GM20431 (cell line): ENCODE data around the gene INSYN2A.

Source experiments
- in situ Hi-C: fragments of 300-500 bp; cut with MseI, MboI; formaldehyde crosslinking; loops from one replicate; pipeline ENCODE4 v1.15.0; 2020; ENCODE audit warnings: low sequenced_read_pairs; ENCODE audit not compliant: unreplicated experiment

INSYN2A gene

GRCh38 chr10:127195571-127196281 is 665 bp downstream of the INSYN2A start:
- in situ Hi-C loops: no loop called here

- in situ Hi-C loops: no loop called here
Measured at GRCh38 chr10:127195041-127195506, 1.3 kb downstream of the INSYN2A start.

- in situ Hi-C loops: no loop called here
Measured at GRCh38 chr10:127194599-127194998, 1.8 kb downstream of the INSYN2A start.

- in situ Hi-C loops: no loop called here
Measured at GRCh38 chr10:127194111-127194510, 2.3 kb downstream of the INSYN2A start.

- in situ Hi-C loops: no loop called here
Measured at GRCh38 chr10:127193125-127193524, 3.3 kb downstream of the INSYN2A start.

- in situ Hi-C loops: no loop called here
Measured at GRCh38 chr10:127190427-127190826, 6.0 kb downstream of the INSYN2A start.

DNA sequence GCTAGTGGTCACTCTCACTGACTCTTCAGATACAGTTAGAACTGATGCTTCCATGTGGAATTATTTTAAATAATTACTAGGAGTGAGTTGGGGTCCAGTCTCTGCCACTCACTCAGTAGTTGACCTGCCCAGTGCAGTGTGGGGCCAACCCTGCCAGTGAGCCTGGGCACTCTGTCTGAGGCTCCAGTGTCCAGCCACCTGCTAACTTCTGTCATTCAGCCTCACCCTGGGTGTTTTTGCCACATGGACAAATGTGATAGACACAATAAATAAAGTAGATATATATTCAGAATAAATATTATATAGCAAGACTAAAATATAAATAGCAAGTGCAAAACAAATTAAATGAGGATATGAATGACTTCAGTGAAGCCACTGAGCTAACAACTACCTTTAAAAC is 7.2 kb downstream of the INSYN2A start:
- in situ Hi-C loops: no loop called here

DNA sequence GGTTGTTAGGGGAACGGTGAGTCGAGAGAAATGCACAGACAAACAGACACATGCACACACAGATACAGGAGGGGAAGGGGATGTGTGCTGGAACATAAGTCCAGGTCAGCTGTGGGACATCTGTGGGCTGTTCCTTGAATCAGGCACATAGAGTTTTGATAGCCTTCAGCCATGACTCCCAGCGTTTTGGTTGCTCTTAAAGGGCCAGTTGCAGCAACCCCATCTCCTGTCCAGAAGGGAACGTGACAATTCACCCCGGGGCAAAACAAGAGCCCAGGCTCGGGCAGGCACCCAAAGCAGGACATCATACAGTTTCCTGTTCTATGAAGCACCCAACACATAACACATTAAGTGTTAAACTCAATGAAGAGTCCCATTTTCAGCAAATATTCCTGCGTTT is 9.6 kb downstream of the INSYN2A start:
- in situ Hi-C loops: no loop called here

- in situ Hi-C loops: no loop called here
Measured at GRCh38 chr10:127184582-127184981, 11.8 kb downstream of the INSYN2A start.

GRCh38 chr10:127182161-127182560 is 14.2 kb downstream of the INSYN2A start:
- in situ Hi-C loops: no loop called here

GRCh38 chr10:127179612-127180250 is 16.7 kb downstream of the INSYN2A start:
- in situ Hi-C loops: no loop called here

DNA sequence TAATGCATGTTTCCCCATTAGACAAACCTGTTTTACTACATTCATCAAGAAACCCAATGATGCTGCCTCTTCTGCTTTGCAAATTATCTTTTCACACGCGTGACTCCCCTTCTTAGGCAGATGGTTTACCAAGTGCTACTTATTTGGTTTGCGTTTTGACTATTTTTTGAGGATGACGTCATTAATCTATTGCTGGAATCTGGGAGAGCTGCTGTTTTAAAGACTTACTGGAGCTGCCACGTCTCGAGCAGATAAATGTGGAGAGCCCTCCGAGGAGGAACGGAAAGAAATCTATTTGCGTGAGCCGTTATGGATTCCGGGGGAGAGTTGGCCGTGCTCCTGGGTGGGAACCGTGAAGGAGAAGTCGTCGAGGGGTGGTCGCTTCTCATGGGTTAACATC is 19.7 kb downstream of the INSYN2A start:
- in situ Hi-C loops: no loop called here

- in situ Hi-C loops: no loop called here
Measured at GRCh38 chr10:127175357-127176110, 20.9 kb downstream of the INSYN2A start.

DNA sequence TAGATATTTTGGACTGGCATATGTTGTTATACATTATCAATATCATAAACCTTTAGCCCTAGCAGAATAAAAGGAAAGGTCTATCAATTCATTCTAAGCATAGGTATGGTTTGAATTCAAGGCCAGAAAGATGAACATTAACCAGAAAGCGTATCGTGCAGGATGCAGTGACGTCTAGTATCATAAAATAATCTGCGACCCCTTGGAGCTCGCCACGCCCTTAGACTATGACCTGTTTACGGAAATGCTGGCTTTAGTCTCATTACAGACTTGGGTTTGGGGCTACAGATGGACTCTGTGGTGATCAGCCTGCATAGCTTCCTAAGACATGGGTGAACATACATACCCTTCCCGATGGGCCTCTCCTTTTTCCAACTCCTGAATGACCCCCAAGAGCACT is 21.5 kb downstream of the INSYN2A start:
- in situ Hi-C loops: no loop called here

GRCh38 chr10:127168261-127168660 is 28.1 kb downstream of the INSYN2A start:
- in situ Hi-C loops: no loop called here

- in situ Hi-C loops: no loop called here
Measured at GRCh38 chr10:127162841-127163240, 33.5 kb downstream of the INSYN2A start.

DNA sequence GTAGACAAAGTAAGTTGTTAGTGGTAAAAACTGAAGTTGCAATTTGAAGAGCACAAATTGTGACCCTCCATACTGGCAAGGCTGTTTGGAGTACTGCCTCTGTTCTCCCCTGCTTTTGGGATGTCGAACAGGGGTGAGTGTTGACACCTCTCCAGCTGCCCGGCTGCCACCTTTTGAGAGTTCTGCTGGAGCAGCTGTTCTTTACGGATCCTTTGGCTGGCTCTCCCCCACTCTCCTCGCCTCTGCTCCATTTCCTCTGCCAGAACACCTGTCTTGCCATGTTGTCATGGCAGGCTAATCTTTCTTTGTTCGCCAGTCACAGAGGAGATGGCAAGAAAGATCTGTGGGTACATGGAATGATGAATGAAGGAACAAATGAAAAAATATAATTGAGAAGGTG is 34.9 kb downstream of the INSYN2A start:
- in situ Hi-C loops: no loop called here

DNA sequence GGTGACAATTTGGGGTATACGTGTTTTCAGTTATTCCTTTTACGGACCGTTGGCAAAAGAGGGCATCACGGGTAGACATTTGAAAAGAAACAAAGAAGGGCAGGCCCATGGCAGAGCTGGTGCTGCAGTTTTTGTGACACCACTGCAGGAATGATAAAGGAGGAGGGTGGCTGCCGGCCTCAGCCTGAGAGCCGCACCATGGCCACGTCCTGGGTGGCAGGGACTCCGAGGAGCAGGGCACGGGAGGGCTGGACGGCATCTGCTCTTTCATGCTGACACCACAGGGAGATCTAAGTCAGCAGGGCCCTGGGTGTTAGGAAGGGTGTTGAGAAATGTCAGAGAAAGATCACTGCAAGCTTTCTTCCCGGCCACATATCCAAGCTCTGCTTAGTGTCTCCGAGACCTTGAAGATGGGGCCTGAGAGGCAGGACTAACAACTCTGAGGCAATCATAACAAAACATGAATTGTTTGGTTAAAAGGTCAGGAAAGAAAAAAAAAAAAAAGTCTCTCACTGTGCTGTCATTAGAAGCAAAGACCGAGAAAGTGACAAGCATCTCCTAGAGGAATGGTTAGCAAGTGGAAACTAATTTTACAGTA is 36.6 kb downstream of the INSYN2A start:
- in situ Hi-C loops: no loop called here

DNA sequence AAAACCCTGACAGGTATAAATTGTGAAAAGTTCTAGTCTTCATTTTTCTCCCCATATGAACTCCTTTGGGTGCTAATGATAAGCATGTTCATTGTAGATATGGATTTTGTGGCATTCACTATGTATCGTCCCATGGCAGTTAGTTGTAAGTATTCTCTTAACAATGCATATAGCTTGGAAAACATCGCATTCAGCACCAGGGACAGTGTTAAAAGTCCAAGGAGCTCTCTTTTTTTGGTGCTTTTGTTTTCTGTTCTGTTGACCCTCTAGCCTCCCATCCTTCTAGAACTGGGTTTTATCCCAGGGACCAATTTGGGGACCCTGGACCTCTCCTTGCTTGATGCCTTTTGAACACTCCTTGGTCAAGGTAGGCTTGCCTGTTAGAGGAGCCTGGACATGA is 37.7 kb downstream of the INSYN2A start:
- in situ Hi-C loops: no loop called here

GRCh38 chr10:127157506-127158200 is 38.7 kb downstream of the INSYN2A start:
- in situ Hi-C loops: no loop called here
